ENCODE results near the gene CHAMP1.
"Not testable (repeated sequence)": the region's sequence is repeated elsewhere in the genome, so short reads cannot be mapped to it uniquely, and the experiment has no call there.

CHAMP1 gene

GRCh38 chr13:114299604-114300305, 14.5 kb upstream of the CHAMP1 start:
- DNase-seq = no peak

GRCh38 chr13:114303700-114304327, 10.5 kb upstream of the CHAMP1 start:
- no peak for DNase-seq

DNA sequence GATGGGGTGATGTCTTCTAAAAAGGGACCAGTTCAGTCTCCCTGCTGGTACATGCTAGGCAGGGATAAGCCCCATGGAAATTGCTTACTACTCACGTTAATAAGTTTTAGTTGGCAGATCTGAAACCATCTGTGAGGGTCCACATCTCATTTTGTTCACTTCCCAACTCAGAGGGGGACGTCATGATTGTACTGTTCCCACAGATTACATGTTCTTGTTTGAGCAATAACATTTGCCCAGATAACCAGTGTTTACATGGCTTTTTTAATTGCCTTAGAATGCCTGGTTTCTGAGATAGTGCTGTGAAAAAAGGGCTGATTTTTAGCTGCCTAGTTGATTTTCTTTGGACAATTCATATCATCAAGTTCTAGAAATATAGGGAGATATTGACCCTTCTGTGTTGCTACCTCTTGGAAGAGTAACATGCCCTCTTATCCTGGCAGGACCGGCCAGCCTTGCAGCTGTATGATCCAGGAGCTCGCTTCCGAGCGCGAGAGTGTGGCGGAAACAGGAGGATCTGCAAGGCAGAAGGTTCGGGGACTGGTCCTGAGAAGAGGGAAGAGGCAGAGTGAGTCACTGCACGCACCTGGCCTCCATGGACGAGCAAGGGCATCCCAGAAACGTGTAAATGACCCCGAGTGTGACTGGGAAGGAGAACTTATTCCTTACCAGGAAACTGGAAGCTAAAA, 9.8 kb upstream of the CHAMP1 start:
- no peak for DNase-seq

GRCh38 chr13:114309086-114309485, 5.2 kb upstream of the CHAMP1 start:
- DNase-seq = no peak

DNA sequence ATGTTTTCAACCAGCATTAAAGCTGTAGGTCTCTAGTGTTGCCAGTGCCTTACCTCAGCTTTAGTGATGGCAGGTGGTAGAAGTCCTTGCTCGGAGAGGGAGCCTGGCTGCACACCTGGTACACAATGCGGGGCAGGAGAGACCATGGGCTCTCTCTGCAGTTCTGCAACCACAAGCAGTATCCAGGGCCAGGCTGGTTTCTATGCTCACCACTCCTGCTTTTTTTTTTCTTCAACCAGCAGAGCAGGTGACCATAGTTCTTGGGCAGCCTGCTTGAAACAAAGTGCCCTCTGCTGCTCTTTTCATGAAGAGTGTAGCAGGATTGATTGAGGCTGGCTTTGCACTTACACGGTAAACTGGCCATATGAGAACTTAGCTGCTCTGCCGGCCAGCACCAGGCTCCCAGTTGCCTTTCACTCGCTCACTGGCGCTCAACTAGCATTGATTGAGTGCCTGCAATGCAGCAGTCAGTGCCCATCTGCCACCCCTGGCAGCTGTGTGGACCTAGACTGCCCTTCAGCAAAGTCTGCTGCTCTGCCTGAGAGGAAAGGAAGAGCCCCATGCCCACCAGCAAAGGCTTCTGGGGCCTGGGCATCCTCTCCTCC, 4.4 kb upstream of the CHAMP1 start:
- no peak for DNase-seq

DNA sequence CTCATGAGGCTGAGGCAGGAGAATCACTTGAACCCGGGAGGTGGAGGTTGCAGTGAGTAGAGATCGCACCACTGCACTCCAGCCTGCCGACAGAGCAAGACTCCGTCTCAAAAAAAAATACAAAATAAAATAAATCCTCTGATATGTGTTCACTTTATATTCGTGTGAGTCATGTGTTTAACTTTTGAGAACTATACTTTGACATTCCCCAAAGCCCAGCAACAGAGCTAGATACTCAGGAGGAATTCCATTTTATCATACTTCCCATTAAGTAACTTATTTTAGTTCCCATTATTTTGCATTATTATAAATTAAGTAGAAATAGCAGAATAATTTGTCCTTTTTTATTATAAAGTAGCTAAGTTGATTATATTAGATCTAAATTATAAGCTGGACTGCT, 3.3 kb upstream of the CHAMP1 start:
- DNase-seq = no peak

DNA sequence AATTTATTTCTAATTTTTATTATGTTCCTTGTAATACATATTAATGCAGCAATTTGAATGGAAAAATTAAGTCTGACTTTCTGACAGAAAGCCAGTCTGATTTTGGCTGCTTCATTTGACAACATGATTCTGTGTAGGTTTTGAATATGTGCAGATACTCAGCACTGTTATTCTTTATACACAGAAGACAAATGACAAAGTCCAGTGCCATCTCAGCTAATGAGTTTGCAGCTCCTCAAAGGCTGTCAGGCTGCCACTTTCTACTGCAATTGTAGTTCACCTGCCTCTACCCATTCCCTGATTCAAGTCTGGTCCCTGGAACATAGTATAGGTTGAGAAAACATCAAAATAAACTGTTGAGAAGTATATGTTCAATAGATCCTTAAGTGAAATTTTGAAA, 2.9 kb upstream of the CHAMP1 start:
- no peak for DNase-seq

- DNase-seq = no peak
These were observed 2.4 kb upstream of the CHAMP1 start for GRCh38 chr13:114311908-114312307.

DNA sequence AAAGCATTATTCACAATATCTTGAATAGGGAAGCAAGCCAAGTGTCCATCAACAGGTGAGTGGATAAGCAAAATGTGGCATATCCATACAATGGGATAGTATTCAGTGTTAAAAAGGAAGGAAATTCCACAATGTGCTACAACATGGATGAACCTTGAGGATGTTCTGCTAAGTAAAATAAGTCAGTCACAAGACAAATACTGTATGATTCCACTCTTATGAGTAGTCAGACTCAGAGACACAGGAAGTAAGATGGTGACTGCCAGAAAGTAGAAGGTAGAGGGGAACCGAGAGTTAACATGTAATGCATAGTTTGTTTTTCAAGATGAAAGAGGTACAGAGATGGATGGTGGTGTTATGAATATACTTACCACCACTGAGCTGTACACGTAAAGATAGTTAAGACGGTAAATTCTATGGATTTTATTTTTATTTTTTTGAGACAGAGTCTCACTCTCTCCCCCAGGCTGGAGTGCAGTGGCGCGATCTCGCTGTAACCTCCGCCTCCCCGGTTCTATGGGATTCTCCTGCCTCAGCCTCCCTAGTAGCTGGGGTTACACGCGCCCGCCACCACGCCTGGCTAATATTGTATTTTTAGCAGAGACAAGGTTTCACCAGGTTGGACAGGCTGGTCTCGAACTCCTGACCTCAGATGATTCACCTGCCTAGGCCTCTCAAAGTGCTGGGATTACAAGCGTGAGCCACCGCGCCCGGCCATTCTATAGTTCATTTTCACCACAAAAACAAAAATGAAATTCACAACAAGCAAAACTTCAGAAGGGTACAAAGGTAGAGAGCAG, 1.0 kb upstream of the CHAMP1 start:
- DNase-seq = peak; percentile 49 to 52

- no peak for DNase-seq
These were observed 927 bp downstream of the CHAMP1 start for GRCh38 chr13:114315074-114315785.

- no peak for DNase-seq
These were observed 4.3 kb downstream of the CHAMP1 start for GRCh38 chr13:114318624-114319023.

DNA sequence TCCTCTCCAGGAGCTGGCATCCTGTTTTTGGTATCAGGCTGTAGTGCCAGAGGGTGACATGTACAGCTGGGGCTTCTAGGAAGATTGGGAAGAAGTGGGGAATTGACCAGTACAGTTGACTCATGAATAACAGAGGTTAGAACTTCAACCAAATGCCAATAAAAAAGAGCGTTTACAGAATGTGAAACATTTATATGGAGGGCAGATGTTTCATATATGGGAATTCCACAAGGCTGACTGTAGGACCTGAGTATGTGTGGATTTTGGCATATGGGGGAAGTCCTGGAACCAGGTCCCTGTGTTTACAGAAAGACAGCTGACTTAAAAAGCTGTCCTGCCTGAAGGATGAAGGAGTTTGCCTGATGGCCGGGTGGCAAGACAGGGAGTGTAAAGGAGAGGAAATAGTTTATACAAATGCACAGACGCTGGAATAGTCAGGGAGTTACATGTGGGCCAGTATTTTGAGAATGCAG, 5.2 kb downstream of the CHAMP1 start:
- DNase-seq = no peak

- DNase-seq = no peak
These were observed 5.8 kb downstream of the CHAMP1 start for GRCh38 chr13:114320065-114320464.

DNA sequence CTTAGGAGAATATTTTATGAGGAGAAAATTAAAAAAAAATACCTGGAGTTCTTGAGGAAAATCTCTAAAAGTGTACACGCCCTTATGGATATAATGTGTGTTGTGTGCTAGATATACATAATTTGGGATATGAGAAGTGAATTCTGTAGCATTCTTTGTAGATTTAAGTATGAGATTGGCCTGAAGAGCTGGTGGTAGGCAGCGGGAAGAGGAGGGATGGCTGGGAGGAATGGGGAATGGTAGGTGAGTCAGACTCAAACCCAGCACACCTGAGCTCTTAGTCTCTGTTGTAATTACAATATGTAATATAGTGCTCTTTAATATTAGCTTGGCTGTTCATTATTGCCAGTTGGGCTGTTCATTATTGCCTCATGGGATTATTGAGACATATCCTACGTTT, 7.0 kb downstream of the CHAMP1 start:
- no peak for DNase-seq

DNA sequence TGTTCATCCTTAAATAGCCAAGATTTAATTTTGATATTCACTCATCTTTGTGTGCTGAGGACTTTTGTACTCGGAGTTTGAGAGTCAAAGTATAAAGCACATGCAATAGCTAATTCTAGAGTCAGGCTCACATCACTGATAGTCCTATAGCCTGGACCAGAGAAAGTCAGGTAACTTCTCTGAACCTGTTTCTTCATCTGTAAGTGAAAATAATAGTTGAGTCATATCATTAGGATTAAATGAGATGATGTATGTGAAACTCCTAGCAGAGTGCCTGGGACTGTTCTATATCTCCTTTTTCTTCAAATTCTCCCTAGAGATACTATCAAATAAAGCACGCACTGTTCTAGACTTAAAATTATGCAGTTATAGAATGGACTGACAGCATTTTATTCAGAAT, 9.0 kb downstream of the CHAMP1 start:
- no peak for DNase-seq

GRCh38 chr13:114324334-114324733, 10.0 kb downstream of the CHAMP1 start:
- no peak for DNase-seq

GRCh38 chr13:114325729-114326128, 11.4 kb downstream of the CHAMP1 start:
- DNase-seq = no peak

DNA sequence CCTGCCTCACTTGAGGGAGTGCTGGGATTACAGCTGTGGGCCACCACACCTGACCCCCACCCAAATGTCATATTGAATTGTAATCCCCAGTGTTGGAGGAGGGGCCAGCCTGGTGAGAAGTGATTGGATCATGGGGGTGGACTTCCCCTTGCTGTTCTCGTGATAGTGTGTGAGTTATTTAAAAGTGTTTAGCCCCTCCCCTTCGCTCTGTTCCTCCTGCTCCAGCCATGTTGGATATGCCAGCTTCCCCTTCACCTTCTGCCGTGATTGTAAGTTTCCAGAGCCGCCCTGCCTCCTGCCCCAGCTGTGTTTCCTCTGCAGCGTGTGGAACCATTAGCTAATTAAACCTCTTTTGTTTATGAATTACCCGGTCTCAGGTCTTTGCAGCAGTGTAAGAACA, 13.7 kb downstream of the CHAMP1 start:
- no peak for DNase-seq

GRCh38 chr13:114328595-114328994, 14.3 kb downstream of the CHAMP1 start:
- no peak for DNase-seq

DNA sequence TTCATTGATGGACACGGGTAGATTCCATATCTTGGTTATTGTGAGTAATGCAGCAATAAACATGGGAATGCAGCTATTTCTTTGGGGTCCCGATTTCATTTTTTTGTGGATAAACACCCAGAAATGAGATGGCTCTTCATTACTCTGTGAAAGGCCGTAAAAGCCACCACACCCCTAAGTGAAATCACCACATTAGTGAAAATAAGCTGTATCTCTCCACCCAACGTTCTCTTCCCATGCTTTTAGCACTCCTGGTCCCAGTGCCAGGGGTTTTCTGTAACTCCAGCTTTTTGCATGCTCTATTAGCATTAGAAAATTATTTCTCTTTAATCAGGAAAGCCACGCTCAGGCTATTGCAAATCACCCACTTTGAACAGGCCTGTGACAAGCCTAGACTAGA, 15.8 kb downstream of the CHAMP1 start:
- DNase-seq = no peak

DNA sequence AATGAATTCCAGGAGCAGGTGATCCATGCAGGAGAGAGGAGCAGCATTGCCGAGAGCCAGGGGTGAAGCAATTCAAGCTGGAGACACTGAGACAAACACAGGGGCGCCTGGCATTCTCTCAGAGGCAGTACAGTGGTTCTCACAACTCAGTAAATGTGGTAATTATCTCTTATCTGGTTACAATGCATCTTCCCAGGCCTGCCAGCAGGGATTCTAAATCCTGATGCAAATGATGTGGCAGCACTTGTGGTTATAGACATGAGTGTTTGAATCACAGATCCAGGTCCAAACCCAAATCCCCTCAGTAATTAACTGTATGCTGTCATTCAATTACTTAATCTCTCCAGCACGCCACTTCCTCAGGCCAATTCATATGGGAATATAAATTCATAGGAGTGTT, 19.6 kb downstream of the CHAMP1 start:
- DNase-seq = not testable (repeated sequence)
